Endothelial cell of umbilical vein (primary cell): ENCODE measurements around the gene KIFC1.

Experiments used
- CTCF ChIP-seq, 2 donors: IDR thresholded peaks; 1 replicate in 1 of 2; 2 replicates in 1 of 2; pipeline ENCODE4 v1.5.1; 2011; ENCODE audit warnings: low read length in 2 of 2, mild to moderate bottlenecking in 2 of 2, moderate library complexity in 2 of 2, control low read depth in 1 of 2, inconsistent platforms in 1 of 2, low read depth in 1 of 2; ENCODE audit not compliant: insufficient read depth in 1 of 2; ENCODE audit errors: extremely low read depth in 1 of 2
- EZH2 ChIP-seq: IDR thresholded peaks from 2 replicates; pipeline ENCODE4 v1.6.1; 2012; ENCODE audit warnings: borderline replicate concordance, low read depth, mild to moderate bottlenecking, moderate library complexity, low read length, inconsistent platforms; ENCODE audit not compliant: severe bottlenecking
- FOS ChIP-seq: IDR thresholded peaks from 2 replicates; pipeline ENCODE4 v1.6.1; 2011; ENCODE audit warnings: mild to moderate bottlenecking, low read length, moderate library complexity, borderline replicate concordance; ENCODE audit not compliant: insufficient read depth
- GATA2 ChIP-seq: IDR thresholded peaks from 2 replicates; pipeline ENCODE4 v1.7.0; 2011; ENCODE audit warnings: low read depth, mild to moderate bottlenecking, moderate library complexity, mixed read lengths, low read length; ENCODE audit not compliant: insufficient read length, insufficient read depth
- JUN ChIP-seq: IDR thresholded peaks from 2 replicates; pipeline ENCODE4 v1.6.1; 2011; ENCODE audit warnings: borderline replicate concordance, low read depth; ENCODE audit not compliant: insufficient read length, insufficient read depth
- MYC ChIP-seq: IDR thresholded peaks from one replicate; pipeline ENCODE4 v1.6.1; 2011; ENCODE audit warnings: mild to moderate bottlenecking, low read depth, low read length
- POLR2A ChIP-seq: IDR thresholded peaks from 2 replicates; pipeline ENCODE4 v1.6.1; 2012; ENCODE audit warnings: low read depth, mild to moderate bottlenecking, control low read depth, low read length
- POLR2AphosphoS5 ChIP-seq: IDR thresholded peaks from 2 replicates; pipeline ENCODE4 v1.6.1; 2012; ENCODE audit warnings: low read depth, mild to moderate bottlenecking, control low read depth, low read length, moderate library complexity; ENCODE audit not compliant: insufficient read depth

DNA sequence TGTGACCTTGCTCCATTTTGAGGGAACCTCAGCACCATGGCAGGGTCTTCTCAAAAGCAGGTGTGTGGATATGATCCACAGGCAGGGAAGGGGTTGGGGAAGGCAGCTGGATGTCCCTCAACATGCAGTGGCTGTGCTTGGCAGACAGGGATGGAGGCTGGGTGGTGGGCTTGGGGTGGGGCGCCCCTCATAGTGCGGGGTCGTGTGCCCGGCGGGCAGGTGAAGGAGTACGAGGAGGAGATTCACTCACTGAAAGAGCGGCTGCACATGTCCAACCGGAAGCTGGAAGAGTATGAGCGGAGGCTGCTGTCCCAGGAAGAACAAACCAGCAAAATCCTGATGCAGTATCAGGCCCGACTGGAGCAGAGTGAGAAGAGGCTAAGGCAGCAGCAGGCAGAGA, 54.7 kb downstream of the KIFC1 start:
- TF ChIP-seq CTCF (IDR thresholded peaks at IDR 0.05; ENCODE audit: extremely low read depth in 1 of 2, insufficient read depth in 1 of 2, low read depth in 1 of 2, low read length in 2 of 2) (no peak), FOS (no peak), POLR2A (no peak), JUN (no peak), EZH2 (no peak), MYC (no peak), POLR2AphosphoS5 (no peak), GATA2 (no peak)
